ENCODE measurements around the gene OSCAR.
A peak's percentile ranks its signal among the peaks of the same experiment; 100 is the strongest.

The OSCAR gene

GRCh38 chr19:54100561-54100960 is at the start of gene OSCAR:
Gene OSCAR (minus strand): TSS chr19:54100803. CDS start chr19:54100792, 11 bp downstream.
- DNase-seq = no peak

- no peak for DNase-seq
Measured at GRCh38 chr19:54149021-54149812, 48.6 kb upstream of the OSCAR start.

- no peak for DNase-seq
Measured at GRCh38 chr19:54148158-54148557, 47.6 kb upstream of the OSCAR start.

GRCh38 chr19:54147676-54148075 is 47.1 kb upstream of the OSCAR start:
- DNase-seq = no peak

GRCh38 chr19:54145541-54146158 is 45.0 kb upstream of the OSCAR start:
- no peak for DNase-seq

GRCh38 chr19:54142166-54142780 is 41.7 kb upstream of the OSCAR start:
- no peak for DNase-seq

- DNase-seq = no peak
Measured at GRCh38 chr19:54141356-54141755, 40.8 kb upstream of the OSCAR start.

- no peak for DNase-seq
Measured at GRCh38 chr19:54138489-54139256, 38.1 kb upstream of the OSCAR start.

GRCh38 chr19:54137699-54138488 is 37.3 kb upstream of the OSCAR start, which contains the start of gene CNOT3:
Gene CNOT3 (plus strand): TSS chr19:54137762. CDS start chr19:54142979, 5,217 bp downstream.
- DNase-seq = peak; percentile 27

- peak; percentile 100 for DNase-seq
Measured at GRCh38 chr19:54136864-54137698, 36.5 kb upstream of the OSCAR start.

GRCh38 chr19:54136086-54136863 is 35.7 kb upstream of the OSCAR start:
- DNase-seq = no peak

GRCh38 chr19:54133957-54134590 is 33.5 kb upstream of the OSCAR start:
- DNase-seq = no peak

GRCh38 chr19:54133312-54133956 is 32.8 kb upstream of the OSCAR start:
- DNase-seq = peak; percentile 8

GRCh38 chr19:54129617-54129996 is 29.0 kb upstream of the OSCAR start:
- DNase-seq = no peak

- DNase-seq = no peak
Measured at GRCh38 chr19:54128796-54129616, 28.4 kb upstream of the OSCAR start.

- no peak for DNase-seq
Measured at GRCh38 chr19:54128441-54128725, 27.8 kb upstream of the OSCAR start.

- DNase-seq = no peak
Measured at GRCh38 chr19:54127688-54128440, 27.3 kb upstream of the OSCAR start.

- DNase-seq = no peak
Measured at GRCh38 chr19:54125713-54126112, 25.1 kb upstream of the OSCAR start.

All from COR-L47 (cell line).